Activated CD8-positive, alpha-beta memory T cell treated with anti-CD3 and anti-CD28 coated beads, Interleukin-2, amount 50 U/mL, for 24 hours (primary cell): ENCODE measurements around the gene PLCG2.
"Not testable (repeated sequence)": the region's sequence is repeated elsewhere in the genome, so short reads cannot be mapped to it uniquely, and the experiment has no call there.

Experiments
- DNase-seq: peaks from one replicate; pipeline ENCODE4 v3.0.0-alpha.2; 2020; ENCODE audit errors: extremely low read depth

The PLCG2 gene

GRCh38 chr16:81996664-81997509 lies 217.8 kb downstream of the PLCG2 start:
- DNase-seq = no peak

DNA sequence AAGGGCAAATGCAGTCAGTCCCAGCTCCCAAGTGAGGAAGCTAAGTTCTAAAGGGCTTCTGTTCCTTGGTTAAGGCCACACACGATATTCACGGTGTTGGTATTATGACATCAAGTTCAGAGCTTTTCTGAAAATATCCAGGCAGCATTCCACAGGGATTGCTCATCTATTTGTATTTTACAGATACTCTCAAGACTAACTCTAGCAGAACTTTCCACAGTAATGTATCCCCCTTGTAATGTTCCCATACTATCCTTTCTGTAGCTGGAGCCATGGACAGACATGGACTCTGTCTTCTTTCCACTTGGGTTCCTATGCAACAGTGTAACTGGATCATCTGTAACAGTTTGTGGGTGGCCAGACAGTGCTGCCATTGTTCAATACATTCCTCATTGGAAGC lies 218.6 kb downstream of the PLCG2 start:
- DNase-seq = no peak

DNA sequence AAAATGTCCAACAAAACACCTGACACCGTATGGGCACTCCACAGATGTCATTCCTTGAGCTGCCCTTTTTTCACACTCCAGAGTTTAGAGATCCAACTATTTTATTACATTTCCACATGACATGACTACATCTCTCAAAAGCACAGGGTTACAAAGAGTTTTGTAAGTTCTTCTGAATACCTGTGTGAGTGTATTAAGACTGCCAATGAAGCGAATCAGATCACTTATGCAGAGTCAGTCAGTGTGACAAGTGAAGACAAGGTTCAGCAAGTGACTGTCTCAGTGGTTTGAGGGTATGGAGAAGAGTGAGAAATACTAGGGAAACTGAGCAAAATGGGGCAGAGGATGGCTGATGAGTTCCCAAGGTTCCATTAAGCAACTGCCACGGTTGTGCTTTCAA lies 223.7 kb downstream of the PLCG2 start:
- DNase-seq = no peak

DNA sequence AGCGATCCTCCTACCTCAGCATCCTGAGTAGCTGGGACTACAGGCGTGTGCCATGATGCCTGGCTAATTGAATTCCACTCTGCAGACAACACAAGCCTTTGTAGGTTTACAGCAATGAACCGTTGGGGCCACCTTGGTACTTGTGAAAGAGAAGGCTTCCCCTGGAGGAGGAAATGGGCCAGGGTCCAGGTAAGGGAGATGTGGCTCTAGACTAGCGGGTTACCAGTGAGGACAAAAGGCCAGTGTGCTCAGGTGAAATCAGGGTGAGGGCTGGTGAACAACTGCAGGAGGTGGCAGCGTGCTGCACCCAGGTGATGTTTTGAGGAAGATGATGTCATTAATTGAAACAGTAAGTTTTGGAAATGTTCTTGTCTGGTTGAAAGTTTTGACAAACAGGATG lies 225.5 kb downstream of the PLCG2 start:
- DNase-seq = no peak

DNA sequence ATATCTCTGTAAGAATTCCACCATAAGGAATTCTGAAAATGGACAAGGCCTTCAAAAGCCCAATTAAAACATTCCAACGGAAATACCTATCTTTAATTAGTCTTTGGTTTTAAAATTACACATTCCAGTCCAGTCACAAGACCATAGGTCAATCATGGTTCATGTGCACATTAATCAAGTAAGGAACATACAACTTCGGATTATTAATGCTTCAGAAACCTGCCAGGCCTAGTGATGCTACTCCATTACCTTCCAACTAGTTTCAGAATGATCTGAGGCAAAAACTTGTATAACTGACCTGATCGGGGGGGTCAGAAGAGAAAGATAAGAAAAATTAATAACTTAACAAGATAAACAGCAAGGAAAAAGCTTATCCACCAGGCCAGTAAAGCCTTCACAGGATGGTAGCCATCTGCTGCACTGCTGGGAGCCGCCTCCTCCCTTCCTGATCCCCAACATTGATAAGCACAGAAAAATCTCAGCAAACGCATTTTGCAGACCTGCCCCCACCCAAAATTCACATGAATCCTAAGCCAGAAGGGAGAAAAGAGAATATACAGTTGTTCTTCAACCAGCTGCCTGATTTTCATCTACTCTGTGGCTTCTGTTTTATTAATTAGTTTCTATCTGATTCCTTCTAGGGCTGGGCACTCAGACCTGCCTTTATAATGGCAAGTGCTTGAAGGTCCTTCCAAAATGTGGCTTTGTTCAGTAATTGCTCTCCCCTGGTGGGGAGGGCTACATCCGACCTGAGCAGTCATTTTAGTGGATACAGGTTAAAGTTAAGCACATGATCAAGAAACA lies 226.1 kb downstream of the PLCG2 start:
- DNase-seq = no peak

DNA sequence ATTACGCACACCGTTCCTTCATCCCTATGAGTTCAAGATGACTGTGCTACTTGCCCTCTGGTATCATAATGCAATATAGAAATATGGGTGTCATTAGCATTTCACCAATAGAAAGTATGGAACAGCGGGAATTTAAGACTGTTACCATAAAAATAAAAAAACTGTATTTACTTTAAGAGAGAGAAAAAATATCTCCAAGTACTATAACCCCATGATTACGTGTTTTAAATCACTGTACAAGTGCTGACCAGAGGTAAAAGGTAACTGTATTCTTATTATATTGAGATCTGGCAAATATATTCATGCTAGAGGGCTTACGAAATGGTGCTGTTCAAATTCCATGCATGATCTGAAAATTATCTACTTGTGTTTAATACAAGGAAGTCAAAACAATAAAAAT lies 226.9 kb downstream of the PLCG2 start:
- no peak for DNase-seq

GRCh38 chr16:82007189-82007588 lies 228.1 kb downstream of the PLCG2 start:
- no peak for DNase-seq

GRCh38 chr16:82008957-82009592 lies 230.0 kb downstream of the PLCG2 start:
- DNase-seq = no peak

GRCh38 chr16:82009789-82010188 lies 230.7 kb downstream of the PLCG2 start:
- DNase-seq = not testable (repeated sequence)

DNA sequence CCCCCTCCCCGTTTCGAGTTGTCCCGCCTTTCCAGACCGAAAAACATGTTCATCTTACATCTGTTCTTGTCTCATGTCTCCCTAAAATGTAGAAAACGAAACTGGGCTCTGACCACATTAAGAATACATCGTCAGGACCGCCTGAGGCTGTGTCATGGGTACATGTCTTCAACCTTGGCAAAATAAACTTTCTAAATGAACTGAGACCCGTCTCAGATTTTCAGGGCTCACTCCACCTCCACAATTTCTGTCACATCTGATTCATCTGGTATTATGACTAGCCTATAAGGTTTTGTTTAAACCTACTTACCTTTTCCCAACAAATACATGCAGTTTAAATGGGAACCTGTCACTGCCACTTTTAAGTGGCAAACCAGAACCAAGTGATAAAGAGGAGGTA lies 231.6 kb downstream of the PLCG2 start:
- no peak for DNase-seq

DNA sequence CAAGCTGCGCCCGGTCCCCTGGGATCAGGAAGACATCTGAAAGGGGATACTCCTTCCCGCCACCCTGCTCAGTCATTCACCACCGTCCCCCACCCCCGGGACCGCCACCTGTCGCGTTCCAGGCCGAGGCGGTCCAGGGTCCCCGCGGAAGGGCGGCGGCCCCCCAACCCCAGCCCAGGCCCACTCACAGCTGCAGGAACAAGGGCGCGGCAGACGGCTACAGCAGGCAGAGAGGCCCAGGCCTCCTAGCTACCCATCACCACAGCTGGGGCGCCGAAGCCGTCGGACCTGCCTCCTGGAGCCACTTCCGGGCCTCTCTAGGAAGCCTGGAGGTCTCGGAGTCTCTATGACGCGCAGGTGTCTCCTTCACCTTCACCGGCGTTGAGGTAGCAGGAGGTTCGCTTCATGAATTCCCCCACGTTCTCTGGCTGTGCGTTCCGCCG lies 232.1 kb downstream of the PLCG2 start, which contains the start of gene SDR42E1:
TSS of gene SDR42E1 (minus strand) at position 272 of the 443 bp plus-strand sequence. CDS start 10,612 bp downstream, outside the sequence.
- DNase-seq = peak; percentile 27
